Sigmoid colon (tissue), 7 donors: ENCODE results near the gene STK11IP. TPM values are rescaled to one million over a fixed set of nuclear protein-coding genes. Genes with fewer than 3 reads are reported as not detected.

Source experiments
- DNase-seq: peaks from one replicate; pipeline ENCODE4 v3.0.0-alpha.2; 2019
- H3K27ac ChIP-seq, 4 donors: fragments of 200-600 bp; sonication (generic); one replicate each; pipeline ENCODE4 v1.5.1; 2016 to 2019; ENCODE audit warnings: mild to moderate bottlenecking in 1 of 4
- H3K27me3 ChIP-seq, 3 donors: fragments of 200-600 bp; sonication (generic); one replicate each; pipeline ENCODE4 v1.5.1; 2019; ENCODE audit warnings: mild to moderate bottlenecking in 1 of 3
- H3K36me3 ChIP-seq, 4 donors: fragments of 200-600 bp; sonication (generic); one replicate each; pipeline ENCODE4 v1.5.1; 2016 to 2019
- H3K4me1 ChIP-seq, 4 donors: fragments of 200-600 bp; sonication (generic); one replicate each; pipeline ENCODE4 v1.5.1; 2017 to 2019
- H3K4me3 ChIP-seq, 4 donors: fragments of 200-600 bp; sonication (generic); one replicate each; pipeline ENCODE4 v1.5.1; 2017 to 2019; ENCODE audit warnings: mild to moderate bottlenecking in 2 of 4, moderate library complexity in 1 of 4
- H3K9me3 ChIP-seq, 4 donors: fragments of 200-600 bp in 3 of 4; sonication (generic) in 3 of 4; one replicate each; pipeline versions ENCODE4 v1.5.1 to v1.6.1; 2013 to 2019
- CTCF ChIP-seq, 4 experiments: fragments of 450-650 bp in 3 of 4; fragments of 200-600 bp in 1 of 4; IDR thresholded peaks; one replicate each; pipeline ENCODE4 v1.5.1; 2016 to 2019; ENCODE audit warnings: antibody characterized with exemption in 4 of 4, mild to moderate bottlenecking in 3 of 4, moderate library complexity in 2 of 4
- EP300 ChIP-seq, 4 donors: sonication (generic); formaldehyde crosslinking; IDR thresholded peaks; one replicate each; pipeline ENCODE4 v1.6.1; 2017; ENCODE audit warnings: antibody characterized with exemption in 4 of 4
- POLR2A ChIP-seq, 2 donors: fragments of 450-650 bp; IDR thresholded peaks; one replicate each; pipeline ENCODE4 v1.6.1; 2016; ENCODE audit warnings: antibody characterized with exemption in 2 of 2, mild to moderate bottlenecking in 2 of 2, moderate library complexity in 2 of 2
- POLR2AphosphoS5 ChIP-seq, 4 donors: sonication (generic); formaldehyde crosslinking; IDR thresholded peaks; one replicate each; pipeline ENCODE4 v1.6.1; 2017; ENCODE audit warnings: antibody characterized with exemption in 4 of 4
- WGBS, 2 donors: extraction: QIAGEN DNeasy Blood & Tissue Kit; methylation state at CpG; one replicate each; pipeline ENCODE4 v1.1.7; 2013; 5-methylcytosine and 5-hydroxymethylcytosine counted together
- intact Hi-C: fragments of 100-400 bp; cut with DNase I; formaldehyde crosslinking; loops from one replicate; pipeline ENCODE4 v1.15.1; 2023
- polyA plus RNA-seq, 3 donors: library from polyadenylated mRNA; stranded (reverse); fragments of 200-250 nt; gene quantifications; one replicate each; pipeline ENCODE4 v1.2.3, GENCODE V29; 2013
- total RNA-seq, 4 donors: library from RNA; depleted of rRNA; stranded (reverse); fragments of >200 nt; gene quantifications; one replicate each; pipeline ENCODE4 v1.1.0, GENCODE V29; 2016
- donor health status: healthy with polysubstance abuse.
- donor health status: Bipolar disorder and iron deficiency.
- donor health status: healthy.

STK11IP gene
- total and polyA plus RNA-seq, 7 donors, result 6.9 to 36.7 (median 10.8) TPM

- H3K36me3 ChIP-seq, result no peaks in the 10 kb centered on the region
- WGBS, 2 donors, result 2 to 5% methylated on average over 103 of the region's 103 CpGs
- no peaks in the 10 kb centered on the region for H3K27me3 ChIP-seq
- peaks cover 0 to 14% (median 10%) of the 10 kb centered on the region in 4 donors for H3K4me1 ChIP-seq
- intact Hi-C loops, result no loop called here
- no peaks in the 10 kb centered on the region for H3K9me3 ChIP-seq
- no peak for DNase-seq
- H3K4me3 ChIP-seq, result peak within 1 kb of the TSS; percentile 24 to 66 (median 54)
- TF ChIP-seq POLR2A (IDR thresholded peaks at IDR 0.05) (no peak), POLR2AphosphoS5 (IDR thresholded peaks at IDR 0.05) (no peak), CTCF (IDR thresholded peaks at IDR 0.05) (no peak), EP300 (IDR thresholded peaks at IDR 0.05) (no peak)
- H3K27ac ChIP-seq, result peak within 1 kb of the TSS in 1 of 4 donors; percentile 39
Observed at GRCh38 chr2:219627103-219628100, 29.7 kb downstream of the STK11IP start, which contains the start of gene SLC4A3. Gene SLC4A3 (plus strand): TSS chr2:219627630. CDS start chr2:219627993, 363 bp downstream.

GRCh38 chr2:219628235-219628985 lies 30.8 kb downstream of the STK11IP start:
- intact Hi-C loops, result no loop called here
- H3K27ac ChIP-seq, result no peak overlapping the region
- 75 to 78% methylated on average over 26 of the region's 26 CpGs for WGBS, 2 donors
- no peaks in the 10 kb centered on the region for H3K27me3 ChIP-seq
- H3K4me3 ChIP-seq, result peak overlapping the region in 3 of 4 donors; percentile 46 to 66 (median 61)
- no peaks in the 10 kb centered on the region for H3K36me3 ChIP-seq
- no peaks in the 10 kb centered on the region for H3K9me3 ChIP-seq
- no peak for TF ChIP-seq POLR2AphosphoS5 (IDR thresholded peaks at IDR 0.05)
- TF ChIP-seq POLR2A (IDR thresholded peaks at IDR 0.05), result no peak
- TF ChIP-seq EP300 (IDR thresholded peaks at IDR 0.05), result no peak
- TF ChIP-seq CTCF (IDR thresholded peaks at IDR 0.05), result no peak
- DNase-seq, result peak; percentile 66
- peaks cover 0 to 14% (median 10%) of the 10 kb centered on the region in 4 donors for H3K4me1 ChIP-seq

GRCh38 chr2:219628986-219629901 lies 31.6 kb downstream of the STK11IP start:
- Histone ChIP-seq H3K9me3 (no peaks in the 10 kb centered on the region), H3K27me3 (no peaks in the 10 kb centered on the region), H3K4me1 (peaks cover 0 to 14% (median 10%) of the 10 kb centered on the region in 4 donors), H3K4me3 (no peak overlapping the region), H3K27ac (no peak overlapping the region), H3K36me3 (no peaks in the 10 kb centered on the region)
- intact Hi-C loops, result no loop called here
- peak; percentile 56 for DNase-seq
- WGBS, 2 donors, result 50 to 61% methylated on average over 16 of the region's 16 CpGs
- TF ChIP-seq CTCF (IDR thresholded peaks at IDR 0.05) (no peak), POLR2A (IDR thresholded peaks at IDR 0.05) (no peak)

GRCh38 chr2:219629976-219630695 lies 32.5 kb downstream of the STK11IP start:
- peaks cover 0 to 14% (median 10%) of the 10 kb centered on the region in 4 donors for H3K4me1 ChIP-seq
- no peak overlapping the region for H3K4me3 ChIP-seq
- TF ChIP-seq POLR2AphosphoS5 (IDR thresholded peaks at IDR 0.05) (no peak), CTCF (IDR thresholded peaks at IDR 0.05) (no peak), EP300 (IDR thresholded peaks at IDR 0.05) (no peak), POLR2A (IDR thresholded peaks at IDR 0.05) (no peak)
- peak; percentile 48 for DNase-seq
- WGBS, 2 donors, result 76 to 87% methylated on average over 20 of the region's 20 CpGs
- H3K9me3 ChIP-seq, result no peaks in the 10 kb centered on the region
- H3K27me3 ChIP-seq, result no peaks in the 10 kb centered on the region
- no peaks in the 10 kb centered on the region for H3K36me3 ChIP-seq
- intact Hi-C loops, result no loop called here
- H3K27ac ChIP-seq, result no peak overlapping the region
